Ascending aorta (tissue), 2 donors: ENCODE results near the gene CEP112. TPM values are rescaled to one million over a fixed set of nuclear protein-coding genes. Genes with fewer than 3 reads are reported as not detected.

Experiments
- DNase-seq, 2 donors: peaks; one replicate each; pipeline ENCODE4 v3.0.0-alpha.2; 2019; ENCODE audit warnings: low spot score in 2 of 2
- H3K27ac ChIP-seq, 2 donors: fragments of 200-600 bp; sonication (generic); one replicate each; pipeline ENCODE4 v1.5.1; 2016 to 2017; ENCODE audit warnings: mild to moderate bottlenecking in 1 of 2
- H3K27me3 ChIP-seq: fragments of 200-600 bp; sonication (generic); one replicate; pipeline ENCODE4 v1.5.1; 2017
- H3K36me3 ChIP-seq, 2 donors: fragments of 200-600 bp; sonication (generic); one replicate each; pipeline ENCODE4 v1.5.1; 2016
- H3K4me1 ChIP-seq, 2 donors: fragments of 200-600 bp; sonication (generic); one replicate each; pipeline ENCODE4 v1.5.1; 2016 to 2017; ENCODE audit warnings: mild to moderate bottlenecking in 1 of 2
- H3K4me3 ChIP-seq, 2 donors: fragments of 200-600 bp; sonication (generic); one replicate each; pipeline ENCODE4 v1.5.1; 2016 to 2017; ENCODE audit warnings: mild to moderate bottlenecking in 1 of 2
- H3K9me3 ChIP-seq, 2 donors: fragments of 200-600 bp; sonication (generic); one replicate each; pipeline ENCODE4 v1.5.1; 2016
- intact Hi-C: fragments of 100-400 bp; cut with DNase I; formaldehyde crosslinking; loops from one replicate; pipeline ENCODE4 v1.15.1; 2023
- total RNA-seq: library from RNA; depleted of rRNA; stranded (reverse); fragments of >200 nt; gene quantifications from one replicate; pipeline ENCODE4 v1.1.0, GENCODE V29; 2016
- TF ChIP-seq, protein P1 (sequence below), 3 experiments: fragments of 200-600 bp in 2 of 3; fragments of 450-650 bp in 1 of 3; sonication (generic) in 2 of 3; IDR thresholded peaks; one replicate each; pipeline ENCODE4 v1.5.1; 2016 to 2019; ENCODE audit warnings: antibody characterized with exemption in 3 of 3, mild to moderate bottlenecking in 1 of 3, moderate library complexity in 1 of 3

CEP112 gene
- total RNA-seq, 1 donor from 2014 or later, result 11.4 TPM

DNA sequence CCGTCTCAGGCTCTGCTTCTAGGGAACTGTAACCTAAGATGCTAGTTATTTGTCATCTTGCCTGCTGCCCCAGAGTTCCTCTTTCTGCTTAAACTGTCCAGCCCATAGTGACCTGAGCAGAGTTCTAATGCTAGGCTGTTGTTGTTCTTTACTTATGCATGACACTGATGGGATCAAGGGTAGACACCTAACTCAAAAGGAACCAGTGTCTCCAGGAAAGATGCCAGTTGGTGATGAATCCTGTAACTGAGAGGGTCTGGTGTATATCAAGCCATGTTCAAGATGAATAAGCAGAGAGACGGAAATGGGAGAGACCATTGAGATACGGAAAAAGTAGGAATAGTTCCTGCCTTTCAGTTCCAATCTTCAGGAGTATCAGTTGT is 23.6 kb upstream of the CEP112 start:
- intact Hi-C loops, result no loop called here
- no peaks in the 10 kb centered on the region for H3K36me3 ChIP-seq
- no peak overlapping the region for H3K27ac ChIP-seq
- TF ChIP-seq, protein P1, sequence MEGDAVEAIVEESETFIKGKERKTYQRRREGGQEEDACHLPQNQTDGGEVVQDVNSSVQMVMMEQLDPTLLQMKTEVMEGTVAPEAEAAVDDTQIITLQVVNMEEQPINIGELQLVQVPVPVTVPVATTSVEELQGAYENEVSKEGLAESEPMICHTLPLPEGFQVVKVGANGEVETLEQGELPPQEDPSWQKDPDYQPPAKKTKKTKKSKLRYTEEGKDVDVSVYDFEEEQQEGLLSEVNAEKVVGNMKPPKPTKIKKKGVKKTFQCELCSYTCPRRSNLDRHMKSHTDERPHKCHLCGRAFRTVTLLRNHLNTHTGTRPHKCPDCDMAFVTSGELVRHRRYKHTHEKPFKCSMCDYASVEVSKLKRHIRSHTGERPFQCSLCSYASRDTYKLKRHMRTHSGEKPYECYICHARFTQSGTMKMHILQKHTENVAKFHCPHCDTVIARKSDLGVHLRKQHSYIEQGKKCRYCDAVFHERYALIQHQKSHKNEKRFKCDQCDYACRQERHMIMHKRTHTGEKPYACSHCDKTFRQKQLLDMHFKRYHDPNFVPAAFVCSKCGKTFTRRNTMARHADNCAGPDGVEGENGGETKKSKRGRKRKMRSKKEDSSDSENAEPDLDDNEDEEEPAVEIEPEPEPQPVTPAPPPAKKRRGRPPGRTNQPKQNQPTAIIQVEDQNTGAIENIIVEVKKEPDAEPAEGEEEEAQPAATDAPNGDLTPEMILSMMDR (IDR thresholded peaks at IDR 0.05), result no peak
- no peak overlapping the region for H3K4me3 ChIP-seq
- H3K9me3 ChIP-seq, result no peaks in the 10 kb centered on the region
- no peaks in the 10 kb centered on the region for H3K4me1 ChIP-seq
- no peak for DNase-seq
- H3K27me3 ChIP-seq, result no peaks in the 10 kb centered on the region

DNA sequence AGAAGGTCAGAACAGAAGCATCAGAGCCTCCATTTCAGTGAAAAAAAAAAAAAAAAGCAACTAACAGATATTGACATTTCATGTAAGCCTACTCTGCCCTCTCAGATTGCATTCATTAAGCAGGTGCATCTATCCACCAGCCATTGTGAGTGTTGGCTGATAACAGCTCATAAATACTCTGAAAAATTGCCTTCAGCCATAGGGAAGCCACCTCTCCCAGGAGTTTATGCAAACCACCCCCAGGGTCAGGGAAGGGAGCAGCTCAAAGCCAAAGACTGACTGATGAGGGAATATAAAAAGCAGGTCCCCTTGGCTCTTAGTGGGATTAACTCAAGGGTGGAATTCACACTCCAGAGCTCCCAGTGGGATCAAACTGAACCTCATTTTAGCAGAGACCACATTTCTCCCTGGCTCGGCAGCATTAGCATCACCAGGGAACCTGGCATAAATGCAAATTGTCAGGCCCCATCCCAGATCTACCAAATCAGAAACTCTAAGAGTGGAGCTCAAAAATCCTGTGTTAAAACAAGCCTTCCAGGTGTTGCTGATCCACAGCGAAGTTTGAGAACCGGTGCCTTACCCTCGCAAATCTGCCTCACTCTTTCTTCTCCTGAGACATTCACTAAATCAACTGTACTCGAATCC is 23.1 kb upstream of the CEP112 start:
- H3K36me3 ChIP-seq, result no peaks in the 10 kb centered on the region
- no peaks in the 10 kb centered on the region for H3K27me3 ChIP-seq
- intact Hi-C loops, result no loop called here
- TF ChIP-seq, protein P1 (IDR thresholded peaks at IDR 0.05), result no peak
- no peak overlapping the region for H3K27ac ChIP-seq
- H3K4me3 ChIP-seq, result no peak overlapping the region
- DNase-seq, result no peak
- H3K9me3 ChIP-seq, result no peaks in the 10 kb centered on the region
- H3K4me1 ChIP-seq, result no peaks in the 10 kb centered on the region

DNA sequence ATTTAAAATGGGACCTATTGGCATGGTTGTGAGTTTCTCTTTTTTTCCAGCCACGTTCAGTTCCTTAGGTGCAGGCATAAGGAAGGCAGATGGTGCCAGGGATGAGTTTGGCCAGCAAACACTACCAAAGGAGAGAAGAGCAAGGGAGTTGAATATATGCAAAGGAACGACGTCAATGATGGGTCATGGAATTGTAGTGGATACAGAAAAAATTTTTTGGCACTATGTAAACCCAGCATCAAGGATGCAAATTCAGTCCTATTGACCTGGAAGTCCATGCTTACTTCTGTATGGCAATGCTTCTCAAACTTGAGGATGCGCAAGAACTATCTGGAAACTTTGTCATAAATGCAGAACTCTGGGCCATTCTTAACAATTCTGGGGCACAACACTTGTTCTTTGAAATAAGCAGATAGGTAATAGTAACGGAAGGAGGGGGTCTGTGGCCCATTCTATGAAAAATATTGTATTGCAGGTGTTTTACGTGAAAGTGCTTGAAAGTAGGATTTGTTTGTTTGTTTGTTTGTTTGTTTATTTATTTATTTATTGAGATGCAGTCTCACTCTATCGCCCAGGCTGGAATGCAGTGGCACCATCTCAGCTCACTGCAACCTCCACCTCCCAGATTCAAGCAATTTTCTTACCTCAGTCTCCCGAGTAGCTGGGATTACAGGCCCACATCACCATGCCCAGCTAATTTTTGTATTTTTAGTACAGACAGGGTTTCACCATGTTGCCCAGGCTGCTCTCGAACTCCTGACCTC is 19.3 kb upstream of the CEP112 start:
- TF ChIP-seq, protein P1 (IDR thresholded peaks at IDR 0.05), result no peak
- DNase-seq, result no peak
- Histone ChIP-seq H3K4me3 (no peak overlapping the region), H3K36me3 (no peaks in the 10 kb centered on the region), H3K4me1 (no peaks in the 10 kb centered on the region), H3K27ac (no peak overlapping the region), H3K27me3 (no peaks in the 10 kb centered on the region), H3K9me3 (no peaks in the 10 kb centered on the region)
- intact Hi-C loops, result no loop called here

DNA sequence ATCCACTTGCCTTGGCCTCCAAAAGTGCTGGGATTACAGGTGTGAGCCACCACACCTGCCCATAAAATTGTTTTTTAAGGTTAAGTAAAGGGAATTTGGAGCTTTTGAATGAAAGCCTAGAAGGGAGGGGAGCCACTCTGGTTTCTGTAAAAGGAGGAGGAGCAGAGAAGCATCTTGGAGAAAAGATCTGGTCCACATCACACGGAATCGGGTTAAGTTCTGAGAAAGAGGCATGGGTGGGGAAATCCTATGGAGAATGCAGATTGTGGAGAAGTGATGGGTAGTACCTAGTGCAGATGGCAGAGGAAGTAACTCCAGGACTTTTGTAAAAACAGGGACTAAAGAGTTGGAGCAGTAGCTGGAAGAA is 18.3 kb upstream of the CEP112 start:
- Histone ChIP-seq H3K4me1 (no peaks in the 10 kb centered on the region), H3K4me3 (no peak overlapping the region), H3K27me3 (no peaks in the 10 kb centered on the region), H3K36me3 (no peaks in the 10 kb centered on the region), H3K27ac (no peak overlapping the region), H3K9me3 (no peaks in the 10 kb centered on the region)
- intact Hi-C loops, result no loop called here
- DNase-seq, result no peak
- TF ChIP-seq, protein P1 (IDR thresholded peaks at IDR 0.05), result no peak

DNA sequence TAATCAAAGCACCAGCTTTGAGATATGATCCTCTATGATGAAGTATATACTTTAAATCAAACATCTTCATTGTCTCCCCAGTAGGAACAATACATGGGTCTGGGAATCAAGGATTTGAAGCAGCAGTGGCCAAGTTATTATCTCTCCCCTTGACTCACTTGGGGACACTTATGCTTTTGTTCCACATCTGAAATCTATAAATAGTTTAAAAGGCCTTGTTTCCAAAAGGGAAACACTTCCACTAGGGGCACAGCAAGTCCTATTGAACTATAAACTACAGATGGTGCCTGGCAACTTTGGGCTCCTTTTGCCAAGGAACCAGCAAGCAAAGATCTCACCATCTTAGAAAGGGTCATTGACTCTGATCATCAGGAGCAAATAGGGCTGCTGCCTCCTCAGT is 16.0 kb upstream of the CEP112 start:
- H3K9me3 ChIP-seq, result no peaks in the 10 kb centered on the region
- H3K4me1 ChIP-seq, result no peaks in the 10 kb centered on the region
- no peak overlapping the region for H3K27ac ChIP-seq
- no peaks in the 10 kb centered on the region for H3K36me3 ChIP-seq
- H3K4me3 ChIP-seq, result no peak overlapping the region
- no peak for DNase-seq
- intact Hi-C loops, result no loop called here
- no peaks in the 10 kb centered on the region for H3K27me3 ChIP-seq
- TF ChIP-seq, protein P1 (IDR thresholded peaks at IDR 0.05), result no peak
